Measurements from ENCODE around the gene CLPTM1.

DNA sequence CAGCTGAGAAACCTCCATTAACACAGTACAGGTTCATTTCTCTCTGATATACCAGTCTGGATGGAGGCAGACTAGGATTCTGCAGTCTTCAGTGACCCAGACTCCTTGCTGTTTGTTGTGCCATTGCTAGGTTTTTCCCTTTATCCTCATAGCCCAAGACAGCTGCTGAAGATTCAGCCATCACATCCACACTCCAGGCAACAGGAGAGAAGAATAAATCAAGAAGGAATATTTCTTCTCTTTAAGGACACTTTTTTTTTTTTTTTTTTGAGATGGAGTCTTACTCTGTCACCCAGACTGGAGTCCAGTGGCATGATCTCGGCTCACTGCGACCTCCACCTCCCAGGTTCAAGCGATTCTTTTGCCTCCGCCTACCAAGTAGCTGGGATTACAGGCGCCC is 14.3 kb downstream of the CLPTM1 start:
- no peak for TF ChIP-seq CTCF (conservative IDR thresholded peaks at IDR 0.05; ENCODE audit: low read depth, low read length)
- no peak for TF ChIP-seq EZH2 (IDR thresholded peaks at IDR 0.05; ENCODE audit: borderline replicate concordance, low read depth, low read length, poor library complexity, severe bottlenecking)

All from A673 (cell line).